Liver (tissue), 9 donors: Measurements from ENCODE around the gene MIEF1. TPM values are rescaled to one million over a fixed set of nuclear protein-coding genes. Genes with fewer than 3 reads are reported as not detected.

Experiments used
- DNase-seq: peaks from one replicate; pipeline ENCODE4 v3.0.0-alpha.2; 2017; ENCODE audit warnings: low spot score
- H3K27ac ChIP-seq, 2 donors: one replicate each; pipeline ENCODE4 v1.7.0; 2013; ENCODE audit warnings: inconsistent platforms in 2 of 2, low read length in 2 of 2, control low read depth in 1 of 2, low read depth in 1 of 2, mild to moderate bottlenecking in 1 of 2
- H3K27me3 ChIP-seq, 4 donors: one replicate each; pipeline versions ENCODE4 v1.6.1 to v1.7.0; 2013; ENCODE audit warnings: low read length in 3 of 4, inconsistent platforms in 1 of 4, mild to moderate bottlenecking in 1 of 4, moderate library complexity in 1 of 4; ENCODE audit not compliant: control insufficient read depth in 4 of 4, insufficient read depth in 4 of 4
- H3K36me3 ChIP-seq, 4 donors: one replicate each; pipeline versions ENCODE4 v1.6.1 to v1.7.0; 2013; ENCODE audit warnings: low read length in 3 of 4, mild to moderate bottlenecking in 3 of 4, low read depth in 1 of 4, moderate library complexity in 1 of 4; ENCODE audit not compliant: control insufficient read depth in 4 of 4, insufficient read depth in 3 of 4
- H3K4me1 ChIP-seq, 4 donors: one replicate each; pipeline versions ENCODE4 v1.6.1 to v1.7.0; 2013; ENCODE audit warnings: low read length in 3 of 4, mild to moderate bottlenecking in 3 of 4, moderate library complexity in 1 of 4; ENCODE audit not compliant: control insufficient read depth in 4 of 4, insufficient read depth in 4 of 4
- H3K4me3 ChIP-seq, 3 donors: one replicate each; pipeline versions ENCODE4 v1.6.1 to v1.7.0; 2013; ENCODE audit warnings: low read length in 3 of 3, control low read depth in 1 of 3, low read depth in 1 of 3, mild to moderate bottlenecking in 1 of 3
- H3K9ac ChIP-seq, 2 donors: one replicate each; pipeline ENCODE4 v1.7.0; 2013; ENCODE audit warnings: low read length in 2 of 2, mild to moderate bottlenecking in 2 of 2, moderate library complexity in 2 of 2, control low read depth in 1 of 2, low read depth in 1 of 2
- H3K9me3 ChIP-seq, 4 donors: one replicate each; pipeline versions ENCODE4 v1.6.1 to v1.7.0; 2013; ENCODE audit warnings: low read length in 3 of 4; ENCODE audit not compliant: control insufficient read depth in 4 of 4
- EGR1 ChIP-seq, 2 donors: IDR thresholded peaks; 2 replicates each; pipeline ENCODE4 v1.6.1; 2016 to 2018; ENCODE audit warnings: antibody characterized with exemption in 2 of 2, low read depth in 2 of 2
- FOXA1 ChIP-seq: IDR thresholded peaks from 2 replicates; pipeline ENCODE4 v1.6.1; 2016; ENCODE audit warnings: antibody characterized with exemption
- FOXA2 ChIP-seq: IDR thresholded peaks from 2 replicates; pipeline ENCODE4 v1.6.1; 2016; ENCODE audit warnings: antibody characterized with exemption
- GABPA ChIP-seq, 2 donors: IDR thresholded peaks in 1 of 2; conservative IDR thresholded peaks in 1 of 2; 2 replicates each; pipeline ENCODE4 v1.6.1; 2016; ENCODE audit warnings: antibody characterized with exemption in 2 of 2, mild to moderate bottlenecking in 1 of 2, moderate library complexity in 1 of 2
- HNF4A ChIP-seq, 2 donors: conservative IDR thresholded peaks; 2 replicates each; pipeline ENCODE4 v1.6.1; 2016; ENCODE audit warnings: antibody characterized with exemption in 2 of 2, mild to moderate bottlenecking in 2 of 2
- HNF4G ChIP-seq: IDR thresholded peaks from 2 replicates; pipeline ENCODE4 v1.6.1; 2016; ENCODE audit warnings: antibody characterized with exemption
- JUND ChIP-seq, 2 donors: IDR thresholded peaks; 2 replicates each; pipeline ENCODE4 v1.6.1; 2016; ENCODE audit warnings: antibody characterized with exemption in 2 of 2
- NR2F2 ChIP-seq: IDR thresholded peaks from 2 replicates; pipeline ENCODE4 v1.6.1; 2016; ENCODE audit warnings: antibody characterized with exemption
- RAD21 ChIP-seq, 2 donors: IDR thresholded peaks; 2 replicates each; pipeline ENCODE4 v1.6.1; 2016; ENCODE audit warnings: antibody characterized with exemption in 2 of 2, mild to moderate bottlenecking in 2 of 2
- RXRA ChIP-seq, 2 donors: IDR thresholded peaks; 2 replicates each; pipeline ENCODE4 v1.6.1; 2017 to 2018; ENCODE audit warnings: antibody characterized with exemption in 2 of 2, mild to moderate bottlenecking in 1 of 2
- SP1 ChIP-seq: IDR thresholded peaks from 2 replicates; pipeline ENCODE4 v1.6.1; 2018; ENCODE audit warnings: antibody characterized with exemption, mild to moderate bottlenecking
- TAF1 ChIP-seq: conservative IDR thresholded peaks from 2 replicates; pipeline ENCODE4 v1.6.1; 2016; ENCODE audit warnings: antibody characterized with exemption, mild to moderate bottlenecking
- YY1 ChIP-seq: IDR thresholded peaks from 2 replicates; pipeline ENCODE4 v1.6.1; 2016; ENCODE audit warnings: antibody characterized with exemption, mild to moderate bottlenecking
- WGBS: extraction: QIAGEN DNeasy Blood & Tissue Kit; methylation state at CpG from one replicate; pipeline ENCODE4 v1.1.7; 2013; 5-methylcytosine and 5-hydroxymethylcytosine counted together
- polyA plus RNA-seq, 2 donors: library from polyadenylated mRNA; stranded (reverse) in 1 of 2; unstranded in 1 of 2; fragments of 200-250 nt in 1 of 2; fragments of >200 nt in 1 of 2; fragmentation: Nextera tagmentation in 1 of 2; extraction: Ambion mirVana in 1 of 2; gene quantifications; one replicate each; pipeline versions ENCODE4 v1.2.1 to v1.2.3, GENCODE V29; 2013 to 2015
- total RNA-seq, 2 donors: library from RNA; depleted of rRNA; stranded (reverse); fragments of >200 nt; gene quantifications; one replicate each; pipeline ENCODE4 v1.2.3, GENCODE V29; 2014
- TF ChIP-seq, protein P1 (sequence below): IDR thresholded peaks from 2 replicates; pipeline ENCODE4 v1.6.1; 2016; ENCODE audit warnings: antibody characterized with exemption, mild to moderate bottlenecking
- TF ChIP-seq, protein P2 (sequence below): IDR thresholded peaks from 2 replicates; pipeline ENCODE4 v1.6.1; 2016; ENCODE audit warnings: antibody characterized with exemption
- TF ChIP-seq, protein P3 (sequence below): IDR thresholded peaks from 2 replicates; pipeline ENCODE4 v1.6.1; 2016; ENCODE audit warnings: antibody characterized with exemption
- TF ChIP-seq, protein P4 (sequence below): fragments of 150-350 bp; IDR thresholded peaks from 2 replicates; pipeline ENCODE4 v1.5.1; 2017; ENCODE audit warnings: improper control_type of control experiment, low read depth, low read length; ENCODE audit not compliant: missing input control
- TF ChIP-seq, protein P5 (sequence below): IDR thresholded peaks from 2 replicates; pipeline ENCODE4 v1.6.1; 2016; ENCODE audit warnings: antibody characterized with exemption
- donor health status: healthy.
- donor health status: healthy.
- donor health status: healthy.
- donor health status: healthy.
- donor health status: healthy.

Gene MIEF1
- total and polyA plus RNA-seq, 4 donors, result 12.9 to 31.1 (median 20.7) TPM

DNA sequence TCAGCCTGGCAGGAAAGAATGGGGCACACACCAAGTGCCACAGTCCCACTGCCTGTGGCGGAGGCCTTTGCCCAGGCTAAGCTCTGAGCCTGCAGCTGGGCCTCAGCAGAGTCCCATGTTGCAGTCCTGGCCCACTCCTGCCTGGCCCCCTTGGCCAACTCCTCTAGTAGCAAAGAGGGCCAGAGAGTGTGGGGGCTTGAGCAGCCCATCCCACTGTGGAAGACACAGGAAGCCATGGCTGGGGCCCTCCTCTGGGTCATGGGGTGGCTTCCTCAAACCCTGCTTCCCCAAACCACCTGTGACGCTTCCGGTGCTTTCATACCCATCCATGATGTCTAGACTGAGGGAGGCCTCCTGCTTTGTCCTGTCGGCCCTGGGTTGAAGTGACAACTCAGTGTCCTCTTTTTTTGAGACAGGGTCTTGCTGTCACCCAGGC lies 24.7 kb downstream of the MIEF1 start:
- no peak overlapping the region for H3K4me3 ChIP-seq
- H3K36me3 ChIP-seq, result peaks cover 6 to 24% (median 21%) of the 10 kb centered on the region in 4 donors
- peaks cover 18 to 77% (median 63%) of the 10 kb centered on the region in 4 donors for H3K4me1 ChIP-seq
- H3K27ac ChIP-seq, result peak overlapping the region in 1 of 2 donors; percentile 16
- TF ChIP-seq HNF4G (no peak), FOXA1 (no peak), TAF1 (no peak), FOXA2 (no peak), RXRA (IDR thresholded peaks at IDR 0.05) (no peak), JUND (IDR thresholded peaks at IDR 0.05) (no peak), SP1 (no peak), YY1 (no peak), NR2F2 (no peak), RAD21 (IDR thresholded peaks at IDR 0.05) (no peak), EGR1 (IDR thresholded peaks at IDR 0.05; ENCODE audit: low read depth in 2 of 2) (no peak), HNF4A (conservative IDR thresholded peaks at IDR 0.05) (no peak), GABPA (IDR thresholded peaks at IDR 0.05 in 1 of 2, conservative IDR thresholded peaks at IDR 0.05 in 1 of 2) (no peak)
- TF ChIP-seq, protein P1, sequence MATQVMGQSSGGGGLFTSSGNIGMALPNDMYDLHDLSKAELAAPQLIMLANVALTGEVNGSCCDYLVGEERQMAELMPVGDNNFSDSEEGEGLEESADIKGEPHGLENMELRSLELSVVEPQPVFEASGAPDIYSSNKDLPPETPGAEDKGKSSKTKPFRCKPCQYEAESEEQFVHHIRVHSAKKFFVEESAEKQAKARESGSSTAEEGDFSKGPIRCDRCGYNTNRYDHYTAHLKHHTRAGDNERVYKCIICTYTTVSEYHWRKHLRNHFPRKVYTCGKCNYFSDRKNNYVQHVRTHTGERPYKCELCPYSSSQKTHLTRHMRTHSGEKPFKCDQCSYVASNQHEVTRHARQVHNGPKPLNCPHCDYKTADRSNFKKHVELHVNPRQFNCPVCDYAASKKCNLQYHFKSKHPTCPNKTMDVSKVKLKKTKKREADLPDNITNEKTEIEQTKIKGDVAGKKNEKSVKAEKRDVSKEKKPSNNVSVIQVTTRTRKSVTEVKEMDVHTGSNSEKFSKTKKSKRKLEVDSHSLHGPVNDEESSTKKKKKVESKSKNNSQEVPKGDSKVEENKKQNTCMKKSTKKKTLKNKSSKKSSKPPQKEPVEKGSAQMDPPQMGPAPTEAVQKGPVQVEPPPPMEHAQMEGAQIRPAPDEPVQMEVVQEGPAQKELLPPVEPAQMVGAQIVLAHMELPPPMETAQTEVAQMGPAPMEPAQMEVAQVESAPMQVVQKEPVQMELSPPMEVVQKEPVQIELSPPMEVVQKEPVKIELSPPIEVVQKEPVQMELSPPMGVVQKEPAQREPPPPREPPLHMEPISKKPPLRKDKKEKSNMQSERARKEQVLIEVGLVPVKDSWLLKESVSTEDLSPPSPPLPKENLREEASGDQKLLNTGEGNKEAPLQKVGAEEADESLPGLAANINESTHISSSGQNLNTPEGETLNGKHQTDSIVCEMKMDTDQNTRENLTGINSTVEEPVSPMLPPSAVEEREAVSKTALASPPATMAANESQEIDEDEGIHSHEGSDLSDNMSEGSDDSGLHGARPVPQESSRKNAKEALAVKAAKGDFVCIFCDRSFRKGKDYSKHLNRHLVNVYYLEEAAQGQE, result no peak
- TF ChIP-seq, protein P2, sequence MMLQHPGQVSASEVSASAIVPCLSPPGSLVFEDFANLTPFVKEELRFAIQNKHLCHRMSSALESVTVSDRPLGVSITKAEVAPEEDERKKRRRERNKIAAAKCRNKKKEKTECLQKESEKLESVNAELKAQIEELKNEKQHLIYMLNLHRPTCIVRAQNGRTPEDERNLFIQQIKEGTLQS, result no peak
- TF ChIP-seq, protein P3, sequence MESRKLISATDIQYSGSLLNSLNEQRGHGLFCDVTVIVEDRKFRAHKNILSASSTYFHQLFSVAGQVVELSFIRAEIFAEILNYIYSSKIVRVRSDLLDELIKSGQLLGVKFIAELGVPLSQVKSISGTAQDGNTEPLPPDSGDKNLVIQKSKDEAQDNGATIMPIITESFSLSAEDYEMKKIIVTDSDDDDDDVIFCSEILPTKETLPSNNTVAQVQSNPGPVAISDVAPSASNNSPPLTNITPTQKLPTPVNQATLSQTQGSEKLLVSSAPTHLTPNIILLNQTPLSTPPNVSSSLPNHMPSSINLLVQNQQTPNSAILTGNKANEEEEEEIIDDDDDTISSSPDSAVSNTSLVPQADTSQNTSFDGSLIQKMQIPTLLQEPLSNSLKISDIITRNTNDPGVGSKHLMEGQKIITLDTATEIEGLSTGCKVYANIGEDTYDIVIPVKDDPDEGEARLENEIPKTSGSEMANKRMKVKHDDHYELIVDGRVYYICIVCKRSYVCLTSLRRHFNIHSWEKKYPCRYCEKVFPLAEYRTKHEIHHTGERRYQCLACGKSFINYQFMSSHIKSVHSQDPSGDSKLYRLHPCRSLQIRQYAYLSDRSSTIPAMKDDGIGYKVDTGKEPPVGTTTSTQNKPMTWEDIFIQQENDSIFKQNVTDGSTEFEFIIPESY, result no peak
- TF ChIP-seq, protein P4, sequence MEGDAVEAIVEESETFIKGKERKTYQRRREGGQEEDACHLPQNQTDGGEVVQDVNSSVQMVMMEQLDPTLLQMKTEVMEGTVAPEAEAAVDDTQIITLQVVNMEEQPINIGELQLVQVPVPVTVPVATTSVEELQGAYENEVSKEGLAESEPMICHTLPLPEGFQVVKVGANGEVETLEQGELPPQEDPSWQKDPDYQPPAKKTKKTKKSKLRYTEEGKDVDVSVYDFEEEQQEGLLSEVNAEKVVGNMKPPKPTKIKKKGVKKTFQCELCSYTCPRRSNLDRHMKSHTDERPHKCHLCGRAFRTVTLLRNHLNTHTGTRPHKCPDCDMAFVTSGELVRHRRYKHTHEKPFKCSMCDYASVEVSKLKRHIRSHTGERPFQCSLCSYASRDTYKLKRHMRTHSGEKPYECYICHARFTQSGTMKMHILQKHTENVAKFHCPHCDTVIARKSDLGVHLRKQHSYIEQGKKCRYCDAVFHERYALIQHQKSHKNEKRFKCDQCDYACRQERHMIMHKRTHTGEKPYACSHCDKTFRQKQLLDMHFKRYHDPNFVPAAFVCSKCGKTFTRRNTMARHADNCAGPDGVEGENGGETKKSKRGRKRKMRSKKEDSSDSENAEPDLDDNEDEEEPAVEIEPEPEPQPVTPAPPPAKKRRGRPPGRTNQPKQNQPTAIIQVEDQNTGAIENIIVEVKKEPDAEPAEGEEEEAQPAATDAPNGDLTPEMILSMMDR, result no peak
- TF ChIP-seq, protein P5, sequence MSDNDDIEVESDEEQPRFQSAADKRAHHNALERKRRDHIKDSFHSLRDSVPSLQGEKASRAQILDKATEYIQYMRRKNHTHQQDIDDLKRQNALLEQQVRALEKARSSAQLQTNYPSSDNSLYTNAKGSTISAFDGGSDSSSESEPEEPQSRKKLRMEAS, result no peak
- no peaks in the 10 kb centered on the region for H3K27me3 ChIP-seq
- 89% methylated on average over 4 of the region's 4 CpGs for WGBS
- H3K9me3 ChIP-seq, result no peaks in the 10 kb centered on the region
- no peak for DNase-seq
- no peak overlapping the region for H3K9ac ChIP-seq
